MCF 10A (cell line): ENCODE results near the gene OSBPL2. TPM values are rescaled to one million over a fixed set of nuclear protein-coding genes. Genes with fewer than 3 reads are reported as not detected.

Experiments
- BruUV-seq: library from RNA; stranded (reverse); fragments of 400-500 nt; replicated peaks from 2 replicates; lab custom pipeline; 2021; lab: Mats Ljungman, UMichigan
- CTCF ChIA-PET: fragments of 300-600 bp; sonication (Branson Sonifier 250); formaldehyde crosslinking; extraction: SDS; loops from one replicate; lab custom pipeline; 2021; ENCODE audit warnings: antibody characterized with exemption, inconsistent platforms; lab: Yijun Ruan, JAX
- POLR2A ChIA-PET: fragments of 300-600, 350-650 bp; sonication (Branson Sonifier 250); formaldehyde crosslinking; extraction: SDS; loops from one replicate; lab custom pipeline; 2020; ENCODE audit warnings: antibody characterized with exemption, inconsistent platforms; lab: Yijun Ruan, JAX
- DNase-seq: peaks from one replicate; pipeline ENCODE4 v3.0.0-alpha.2; 2018; ENCODE audit not compliant: unreplicated experiment
- H3K27ac Mint-ChIP-seq: one replicate; pipeline ENCODE4 v1.8.0; 2022; ENCODE audit warnings: mild to moderate bottlenecking, low read depth, mixed read lengths; ENCODE audit not compliant: unreplicated experiment
- H3K27me3 Mint-ChIP-seq: one replicate; pipeline ENCODE4 v1.8.0; 2022; ENCODE audit warnings: mixed read lengths; ENCODE audit not compliant: insufficient read depth, unreplicated experiment
- H3K36me3 Mint-ChIP-seq: one replicate; pipeline ENCODE4 v1.8.0; 2022; ENCODE audit warnings: mild to moderate bottlenecking, moderate library complexity, mixed read lengths; ENCODE audit not compliant: insufficient read depth, unreplicated experiment
- H3K4me1 Mint-ChIP-seq: one replicate; pipeline ENCODE4 v1.8.0; 2022; ENCODE audit warnings: mixed read lengths; ENCODE audit not compliant: insufficient read depth, unreplicated experiment
- H3K4me3 Mint-ChIP-seq: one replicate; pipeline ENCODE4 v1.8.0; 2022; ENCODE audit warnings: mild to moderate bottlenecking, moderate library complexity, mixed read lengths; ENCODE audit not compliant: unreplicated experiment
- H3K9me3 Mint-ChIP-seq: one replicate; pipeline ENCODE4 v1.8.0; 2022; ENCODE audit warnings: mixed read lengths; ENCODE audit not compliant: unreplicated experiment
- CTCF ChIP-seq: fragments of 200-600 bp; IDR thresholded peaks from one replicate; pipeline ENCODE4 v1.8.0; 2022; ENCODE audit warnings: antibody characterized with exemption, mild to moderate bottlenecking; ENCODE audit not compliant: unreplicated experiment
- intact Hi-C: fragments of 100-400 bp; cut with micrococcal nuclease; formaldehyde crosslinking; loops from 2 replicates; pipeline ENCODE4 v1.14.1; 2022
- total RNA-seq: library from RNA; stranded (reverse); gene quantifications from 2 replicates; pipeline ENCODE4 v1.2.3, GENCODE V29; 2022

OSBPL2 gene
- total RNA-seq, 1 experiment from 2014 or later = 38.8 TPM

- CTCF ChIA-PET = interaction anchor here (0.6 kb wide), 2 partner anchors 30 to 45 kb away, joined by 3 read pairs; no protein-coding TSS in a partner anchor
- no TSS peak for BruUV-seq
Measured at GRCh38 chr20:62323146-62323979, 85.0 kb downstream of the OSBPL2 start.

DNA sequence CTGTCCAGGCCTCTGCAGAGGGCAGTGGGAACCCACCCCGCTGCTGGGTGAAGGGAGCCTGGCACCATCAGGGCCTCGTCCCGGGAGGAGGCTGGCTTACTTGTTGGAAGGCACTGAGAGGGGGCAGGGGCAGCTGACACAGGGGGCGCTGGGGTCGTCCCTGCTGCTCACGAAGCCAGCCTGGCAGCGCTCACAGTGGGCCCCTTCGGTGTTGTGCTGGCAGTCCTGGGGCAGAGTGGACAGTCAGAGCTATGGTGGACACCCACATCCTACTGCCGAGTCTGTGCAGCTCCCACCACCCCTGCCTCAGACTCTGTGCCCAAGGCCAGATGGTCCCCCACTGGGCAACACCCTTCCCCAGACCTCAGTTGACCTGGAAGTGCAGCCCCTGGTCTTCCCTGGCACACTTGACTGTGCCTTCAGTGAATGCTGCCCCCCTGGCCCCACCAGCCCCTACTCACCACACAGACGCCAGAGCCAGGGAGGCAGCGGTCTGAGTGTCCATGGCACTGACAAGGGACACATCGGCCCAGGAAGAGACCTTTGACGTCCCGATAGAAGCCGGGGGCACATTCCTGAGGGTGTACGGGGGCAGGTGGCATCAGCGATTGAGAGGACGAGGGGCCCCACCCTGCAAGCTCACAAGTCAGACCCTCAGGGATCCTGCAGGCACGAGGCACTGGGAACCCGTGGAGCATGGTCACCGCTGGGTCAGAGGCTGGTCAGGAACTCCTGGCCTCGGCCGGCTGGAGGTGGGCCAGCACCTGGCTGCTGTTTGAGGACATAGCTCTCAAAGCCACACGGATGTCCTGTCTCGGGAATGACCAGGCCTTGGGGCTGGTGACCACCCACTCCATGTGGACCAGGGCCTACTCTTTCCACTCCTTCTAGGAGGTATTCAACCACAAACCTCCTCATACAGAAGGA is 85.9 kb downstream of the OSBPL2 start:
- POLR2A ChIA-PET = interaction anchor here (1.3 to 3.1 kb wide), 3 partner anchors 18 to 41 kb away, joined by 3 to 13 read pairs (median 5); no protein-coding TSS in a partner anchor
- no TSS peak for BruUV-seq
- TF ChIP-seq CTCF = no peak
- no peak overlapping the region for H3K27ac Mint-ChIP-seq
- no peak for DNase-seq
- no peaks in the 10 kb centered on the region for H3K27me3 Mint-ChIP-seq
- peaks cover 91% of the 10 kb centered on the region for H3K36me3 Mint-ChIP-seq
- CTCF ChIA-PET = interaction anchor here (0.6 to 1.1 kb wide), 4 partner anchors 29 to 59 kb away, joined by 3 to 4 read pairs (median 4); no protein-coding TSS in a partner anchor
- H3K9me3 Mint-ChIP-seq = no peaks in the 10 kb centered on the region
- H3K4me1 Mint-ChIP-seq = peaks cover 5% of the 10 kb centered on the region
- intact Hi-C loops = no loop called here
- no peak overlapping the region for H3K4me3 Mint-ChIP-seq

More at GRCh38 chr20:62323146-62323979, 85.0 kb downstream of the OSBPL2 start:
- POLR2A ChIA-PET = interaction anchor here (3.1 kb wide), 1 partner anchor 20 kb away, joined by 13 read pairs; no protein-coding TSS in a partner anchor
- Mint-ChIP-seq H3K36me3 (peaks cover 93% of the 10 kb centered on the region), H3K4me1 (peaks cover 5% of the 10 kb centered on the region), H3K27me3 (no peaks in the 10 kb centered on the region), H3K4me3 (no peak overlapping the region), H3K9me3 (no peaks in the 10 kb centered on the region), H3K27ac (peak overlapping the region; percentile 42)
- TF ChIP-seq CTCF = no peak
- intact Hi-C loops = no loop called here
- no peak for DNase-seq

DNA sequence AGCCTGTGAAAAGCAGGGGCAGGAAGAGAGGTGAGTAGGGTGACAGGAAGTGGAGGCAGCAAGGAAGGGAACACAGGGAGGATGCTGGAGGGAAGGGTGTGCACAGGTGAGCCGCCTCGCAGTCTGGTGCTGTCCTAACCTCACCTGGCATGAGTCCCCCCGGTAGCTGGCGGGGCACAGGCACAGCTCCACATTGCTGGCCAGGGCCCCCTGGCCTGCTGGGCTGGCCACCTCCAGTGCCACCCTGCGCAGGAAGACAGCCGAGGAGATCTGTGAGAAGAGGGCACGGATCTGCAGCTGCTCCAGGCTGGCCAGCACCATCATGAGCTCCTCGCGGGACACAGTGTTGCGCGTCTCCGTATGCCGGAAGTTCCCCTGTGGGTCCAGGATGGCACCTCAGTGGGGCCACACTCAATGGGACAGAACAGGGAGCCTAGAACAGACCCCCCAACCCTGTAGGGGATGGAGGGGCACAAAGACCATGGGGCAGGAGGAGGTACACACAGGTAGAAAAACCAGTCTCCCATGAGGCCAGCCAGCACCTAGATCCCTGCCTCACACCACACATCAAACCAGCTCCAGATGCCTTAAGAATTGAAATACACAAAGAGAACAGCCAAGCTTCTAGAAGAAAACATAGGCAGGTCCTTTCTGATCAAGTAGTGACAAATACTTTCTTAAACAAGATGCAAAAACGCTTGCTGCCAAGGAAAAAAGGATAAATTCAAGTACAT is 87.0 kb downstream of the OSBPL2 start:
- no peak for DNase-seq
- intact Hi-C loops = no loop called here
- ChIA-PET POLR2A (interaction anchor here (0.7 to 3.1 kb wide), 6 partner anchors 9 to 40 kb away, joined by 3 to 13 read pairs (median 4); no protein-coding TSS in a partner anchor), CTCF (interaction anchor here (0.6 to 1.5 kb wide), 5 partner anchors 9 to 57 kb away, joined by 3 to 7 read pairs (median 4); partner anchors contain the start of gene ADRM1)
- TF ChIP-seq CTCF = no peak
- Mint-ChIP-seq H3K27ac (no peak overlapping the region), H3K4me1 (peaks cover 5% of the 10 kb centered on the region), H3K36me3 (peaks cover 89% of the 10 kb centered on the region), H3K27me3 (no peaks in the 10 kb centered on the region), H3K9me3 (no peaks in the 10 kb centered on the region), H3K4me3 (no peak overlapping the region)
- no TSS peak for BruUV-seq
